ENCODE data around the gene GGN.
A peak's percentile ranks its signal among the peaks of the same experiment; 100 is the strongest.

GGN gene

GRCh38 chr19:38386971-38387549 lies 774 bp downstream of the GGN start:
- no peak for DNase-seq (ENCODE audit: low read depth, low spot score)

- DNase-seq (ENCODE audit: low read depth, low spot score), result peak; percentile 56
These were observed 1.4 kb downstream of the GGN start for GRCh38 chr19:38386300-38386970.

GRCh38 chr19:38385804-38386257 lies 2.0 kb downstream of the GGN start:
- peak; percentile 46 for DNase-seq (ENCODE audit: low read depth, low spot score)

- no peak for DNase-seq (ENCODE audit: low read depth, low spot score)
These were observed 2.6 kb downstream of the GGN start for GRCh38 chr19:38385057-38385803.

- peak; percentile 74 for DNase-seq (ENCODE audit: low read depth, low spot score)
These were observed 3.4 kb downstream of the GGN start for GRCh38 chr19:38384209-38385027.

DNA sequence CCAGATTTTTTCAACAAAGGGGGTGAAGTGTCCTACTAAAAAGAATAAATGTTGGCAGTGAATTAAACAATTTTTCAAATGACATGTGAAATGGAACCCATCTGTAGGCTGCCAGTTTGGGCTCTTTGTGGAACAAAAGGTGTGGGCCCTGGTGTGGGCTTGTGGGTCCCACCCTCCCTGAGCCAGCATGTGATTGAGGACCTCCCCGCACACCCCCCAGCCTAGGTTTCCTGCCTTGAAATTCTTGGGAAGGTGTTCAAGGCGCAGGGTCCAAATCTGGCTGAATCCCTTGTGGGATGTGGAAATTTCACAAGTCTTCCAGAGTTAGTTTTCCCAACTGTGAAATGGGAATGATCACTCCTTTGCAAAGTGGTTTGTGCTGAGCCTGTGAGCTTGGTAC lies 4.1 kb downstream of the GGN start:
- no peak for DNase-seq (ENCODE audit: low read depth, low spot score)

- peak; percentile 63 for DNase-seq (ENCODE audit: low read depth, low spot score)
These were observed 4.7 kb downstream of the GGN start for GRCh38 chr19:38383184-38383583.

DNA sequence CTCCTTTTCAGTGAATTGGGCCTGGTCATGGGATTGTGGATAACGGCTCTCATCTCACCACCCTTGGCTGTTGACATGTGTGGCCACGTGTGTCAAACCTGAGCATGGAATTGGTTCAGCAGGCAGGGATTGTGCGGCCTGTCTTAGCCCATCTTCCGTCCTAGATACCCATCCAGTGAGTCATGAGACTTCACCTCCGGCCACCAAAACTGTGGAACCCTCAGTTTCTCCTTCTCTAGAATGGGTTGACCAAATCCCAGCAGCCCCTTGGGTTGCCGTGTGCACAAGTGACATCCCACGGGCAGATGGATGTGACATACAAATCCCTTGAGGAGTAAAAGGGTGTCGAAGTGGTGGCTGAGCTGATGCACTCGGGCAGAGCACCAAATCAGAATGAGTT lies 6.7 kb downstream of the GGN start:
- no peak for DNase-seq (ENCODE audit: low read depth, low spot score)

- DNase-seq (ENCODE audit: low read depth, low spot score), result no peak
These were observed 9.0 kb downstream of the GGN start for GRCh38 chr19:38378866-38379265.

DNA sequence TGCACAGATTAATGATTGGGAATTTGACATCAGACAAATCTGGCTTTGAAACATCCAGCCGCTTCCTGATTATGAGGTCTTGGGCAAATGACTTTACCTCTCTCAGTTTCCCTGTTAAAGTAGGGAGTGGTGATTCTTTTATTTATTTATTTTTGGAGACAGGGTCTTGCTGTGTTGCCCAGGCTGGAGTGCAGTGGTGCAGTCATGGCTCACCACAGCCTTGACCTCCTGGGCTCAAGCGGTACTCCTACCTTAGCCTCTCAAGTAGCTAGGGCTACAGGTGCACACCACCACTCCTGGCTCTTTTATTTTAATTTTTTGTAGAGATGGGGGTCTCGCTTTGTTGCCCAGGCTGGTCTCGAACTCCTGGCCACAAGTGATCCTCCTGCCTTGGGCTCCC lies 10.8 kb downstream of the GGN start:
- no peak for DNase-seq (ENCODE audit: low read depth, low spot score)

DNA sequence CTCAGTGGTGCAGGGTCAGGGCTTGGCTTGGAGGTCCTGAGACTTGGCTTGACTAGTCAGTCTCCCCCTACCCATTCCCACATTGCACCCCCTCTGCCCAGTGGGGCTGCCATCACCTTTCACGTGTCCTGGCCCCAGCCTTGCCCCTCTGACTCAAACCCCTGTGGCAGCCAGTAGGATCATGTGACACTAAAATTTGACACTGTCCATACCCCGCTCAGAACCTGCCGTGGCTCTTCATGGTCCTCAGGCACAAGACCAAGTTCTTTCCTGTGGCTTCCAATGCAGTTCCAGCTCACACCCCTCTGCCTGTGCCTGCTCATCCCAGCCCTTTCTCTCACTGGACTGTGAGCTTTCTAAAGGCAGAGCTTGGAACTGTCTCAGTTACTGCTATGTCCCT lies 11.3 kb downstream of the GGN start:
- DNase-seq (ENCODE audit: low read depth, low spot score), result no peak

- no peak for DNase-seq (ENCODE audit: low read depth, low spot score)
These were observed 12.1 kb downstream of the GGN start for GRCh38 chr19:38375748-38376147.

GRCh38 chr19:38375098-38375493 lies 12.7 kb downstream of the GGN start:
- no peak for DNase-seq (ENCODE audit: low read depth, low spot score)

- peak; percentile 100 for DNase-seq (ENCODE audit: low read depth, low spot score)
These were observed 13.3 kb downstream of the GGN start, which contains the start of gene PSMD8 for GRCh38 chr19:38374332-38375097. Gene PSMD8, plus strand, starts transcription at chr19:38374571. Its CDS starts 31 bp downstream, at chr19:38374602.

GRCh38 chr19:38373907-38374331 lies 13.9 kb downstream of the GGN start:
- DNase-seq (ENCODE audit: low read depth, low spot score), result no peak

GRCh38 chr19:38371081-38371480 lies 16.8 kb downstream of the GGN start:
- no peak for DNase-seq (ENCODE audit: low read depth, low spot score)

- no peak for DNase-seq (ENCODE audit: low read depth, low spot score)
These were observed 17.5 kb downstream of the GGN start for GRCh38 chr19:38370299-38370698.

DNA sequence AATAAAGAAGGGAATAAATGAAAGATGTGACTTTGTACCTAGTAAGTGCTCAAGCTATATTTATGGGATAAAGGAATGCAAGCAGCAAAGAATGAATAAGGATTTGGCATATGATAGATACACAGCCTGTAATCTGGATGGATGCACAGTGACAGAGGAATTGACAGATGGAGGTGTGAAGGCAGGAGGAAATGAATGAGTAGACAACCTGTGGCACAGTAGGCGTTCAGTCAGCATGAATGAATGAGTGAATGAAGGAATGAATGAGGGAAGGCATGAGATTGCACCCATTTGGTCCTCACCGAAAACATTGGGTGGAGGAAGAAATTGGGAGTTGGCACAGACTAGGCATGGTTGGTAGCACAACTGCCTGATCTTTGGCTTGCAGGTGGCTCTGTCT lies 18.2 kb downstream of the GGN start:
- DNase-seq (ENCODE audit: low read depth, low spot score), result no peak

GRCh38 chr19:38367041-38367440 lies 20.8 kb downstream of the GGN start:
- no peak for DNase-seq (ENCODE audit: low read depth, low spot score)

DNA sequence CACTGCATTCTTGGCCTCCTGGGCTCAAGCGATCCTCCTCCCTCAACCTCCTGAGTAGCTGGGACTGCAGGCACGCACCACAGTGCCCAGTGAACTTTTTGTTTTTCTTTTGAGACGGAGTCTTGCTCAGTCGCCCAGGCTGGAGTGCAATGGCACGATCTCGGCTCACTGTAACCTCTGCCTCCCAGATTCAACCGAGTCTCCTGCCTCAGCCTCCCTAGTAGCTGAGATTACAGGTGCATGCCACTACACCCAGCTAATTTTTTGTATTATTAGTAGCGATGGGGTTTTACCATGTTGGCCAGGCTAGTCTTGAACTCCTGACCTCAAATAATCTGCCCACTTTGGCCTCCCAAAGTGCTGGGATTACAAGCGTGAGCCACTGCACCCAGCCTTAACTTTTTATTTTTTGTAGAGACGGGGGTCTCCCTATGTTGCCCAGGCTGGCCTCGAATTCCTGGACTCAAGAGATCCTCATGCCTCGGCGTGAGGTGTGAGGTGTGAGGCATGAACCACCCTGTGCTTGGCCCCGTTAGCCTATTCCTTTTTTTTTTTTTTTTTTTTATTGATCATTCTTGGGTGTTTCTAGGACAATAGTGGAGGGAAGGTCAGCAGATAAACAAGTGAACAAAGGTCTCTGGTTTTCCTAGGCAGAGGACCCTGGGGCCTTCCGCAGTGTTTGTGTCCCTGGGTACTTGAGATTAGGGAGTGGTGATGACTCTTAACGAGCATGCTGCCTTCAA lies 24.7 kb downstream of the GGN start:
- peak; percentile 22 for DNase-seq (ENCODE audit: low read depth, low spot score)
